Fibroblast of gingiva (primary cell): ENCODE results near the gene PRR29.
"Not testable (repeated sequence)": the region's sequence is repeated elsewhere in the genome, so short reads cannot be mapped to it uniquely, and the experiment has no call there.

Experiments
- DNase-seq: peaks from one replicate; pipeline ENCODE4 v3.0.0-alpha.2; 2011; ENCODE audit warnings: low read depth

Gene PRR29

DNA sequence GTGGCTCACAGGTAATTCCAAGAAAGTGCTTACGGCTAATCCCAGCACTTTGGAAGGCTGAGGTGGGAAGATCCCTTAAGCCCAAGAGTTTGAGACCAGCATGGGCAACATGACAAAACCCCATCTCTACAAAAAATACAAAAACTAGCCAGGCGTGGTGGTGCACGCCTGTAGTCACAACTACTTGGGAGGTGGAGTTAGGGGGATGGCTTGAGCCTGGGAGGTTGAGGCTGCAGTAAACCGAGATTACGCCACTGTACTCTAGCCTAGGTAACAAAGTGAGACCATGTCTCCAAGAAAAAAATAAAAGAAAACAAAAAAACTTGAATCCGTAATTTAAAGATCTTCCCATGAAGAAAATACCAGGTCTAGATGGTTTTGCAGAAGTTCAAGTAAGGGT, 17.3 kb downstream of the PRR29 start:
- DNase-seq = no peak

- DNase-seq = no peak
These were observed 18.2 kb downstream of the PRR29 start for GRCh38 chr17:64016231-64016784.

DNA sequence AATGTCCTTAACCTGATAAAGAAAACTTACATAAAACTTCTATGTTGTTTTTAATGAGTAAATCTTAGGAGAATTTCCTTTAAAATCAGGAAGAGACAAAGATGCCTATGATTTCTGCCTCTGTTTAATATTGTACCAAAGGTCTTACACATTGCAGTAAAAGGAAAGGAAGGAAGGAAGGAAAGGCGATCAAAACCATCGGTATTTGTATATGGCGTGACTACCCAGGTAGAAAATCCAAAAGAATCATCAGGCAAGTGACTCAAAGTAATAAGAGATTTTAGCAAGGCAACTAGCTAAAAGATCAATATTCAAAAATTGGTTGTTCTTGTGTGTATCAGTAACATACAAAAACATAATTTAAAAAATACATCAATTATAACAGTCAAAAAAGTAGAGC, 18.8 kb downstream of the PRR29 start:
- no peak for DNase-seq

DNA sequence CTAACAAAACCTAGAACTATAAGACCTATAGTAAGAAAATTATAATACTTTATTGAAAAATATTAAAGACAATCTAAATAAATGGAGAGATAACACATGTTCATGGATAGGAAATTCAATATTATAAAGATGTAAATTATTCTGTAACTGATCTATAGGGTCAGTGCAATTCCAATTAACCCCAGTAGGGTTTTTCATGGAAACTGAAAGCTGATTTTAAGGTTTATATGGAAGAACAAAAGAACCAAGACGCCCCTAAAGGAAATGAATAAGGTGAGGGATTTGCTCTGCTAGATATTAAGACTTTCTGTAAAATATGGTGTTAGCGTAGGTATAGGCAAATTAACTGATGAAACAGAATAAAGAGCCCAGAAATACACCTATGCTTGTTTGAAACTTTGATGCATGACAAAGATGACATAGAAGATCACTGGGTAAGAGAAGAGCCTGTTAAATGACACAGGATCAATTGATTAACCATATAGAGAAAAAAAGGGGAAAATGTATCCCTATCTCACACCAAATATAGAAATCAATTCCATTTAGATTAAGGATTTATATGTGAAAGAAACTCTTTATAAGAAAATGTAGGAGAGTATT, 19.3 kb downstream of the PRR29 start:
- DNase-seq = no peak

DNA sequence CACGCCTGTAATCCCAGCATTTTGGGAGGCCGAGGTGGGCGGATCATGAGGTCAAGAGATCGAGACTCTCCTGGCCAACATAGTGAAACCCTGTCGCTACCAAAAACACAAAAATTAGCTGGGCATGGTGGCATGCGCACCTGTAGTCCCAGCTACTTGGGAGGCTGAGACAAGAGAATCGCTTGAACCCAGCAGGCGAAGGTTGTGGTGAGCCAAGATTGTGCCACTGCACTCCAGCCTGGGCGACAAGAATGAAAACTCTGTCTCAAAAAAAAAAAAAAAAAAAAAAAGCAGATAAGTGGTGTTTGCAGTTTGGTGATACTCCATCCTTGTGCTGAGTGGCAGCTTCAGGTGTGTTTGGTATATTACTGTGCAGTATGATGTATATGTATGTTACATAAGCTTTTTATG, 21.4 kb downstream of the PRR29 start:
- DNase-seq = not testable (repeated sequence)

GRCh38 chr17:64020056-64020766, 22.1 kb downstream of the PRR29 start, which contains the start of gene ICAM2:
Gene ICAM2 (minus strand): TSS chr17:64020633. CDS start chr17:64006691, 13,942 bp downstream.
- DNase-seq = no peak

DNA sequence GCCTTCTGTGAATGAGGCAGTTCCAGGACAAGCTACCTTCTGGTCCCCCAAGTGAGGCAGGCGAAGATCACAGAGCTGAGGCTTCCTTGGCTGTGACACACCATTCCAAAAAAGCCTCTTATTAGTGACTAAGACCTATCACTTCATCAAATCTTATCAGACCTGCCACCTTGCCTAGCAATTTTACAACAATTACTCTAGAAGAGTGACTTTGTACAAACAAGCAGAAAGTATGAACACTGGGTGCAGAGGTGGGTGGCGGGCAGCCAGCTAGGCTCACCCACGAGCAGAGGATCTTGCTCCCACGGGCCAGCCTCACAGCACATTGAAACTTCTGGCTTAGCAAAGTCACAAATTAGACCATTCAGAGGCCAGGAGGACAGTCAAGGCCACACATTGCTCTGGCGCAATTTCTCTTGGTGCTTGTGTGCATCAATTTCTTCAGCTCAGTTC, 24.5 kb downstream of the PRR29 start:
- DNase-seq = no peak

DNA sequence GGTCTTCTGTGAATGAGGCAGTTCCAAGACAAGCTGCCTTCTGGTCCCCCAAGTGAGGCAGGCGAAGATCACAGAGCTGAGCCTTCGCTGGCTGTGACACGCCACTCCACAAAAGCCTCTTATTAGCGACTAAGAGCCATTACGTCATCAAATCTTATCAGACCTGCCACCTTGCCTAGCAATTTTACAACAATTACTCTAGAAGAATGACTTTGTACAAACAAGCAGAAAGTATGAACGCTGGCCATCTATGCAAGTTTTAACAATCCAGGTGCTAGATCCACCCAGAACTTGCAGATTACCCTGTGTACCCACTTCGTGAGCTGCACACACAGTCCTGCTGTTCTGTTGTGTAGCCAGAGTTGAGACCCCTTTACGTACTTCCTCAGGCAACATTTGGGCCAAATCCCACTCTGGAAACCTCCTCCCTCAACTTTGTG, 26.1 kb downstream of the PRR29 start:
- DNase-seq = no peak

GRCh38 chr17:64024781-64025731, 26.9 kb downstream of the PRR29 start:
- peak; percentile 17 for DNase-seq

DNA sequence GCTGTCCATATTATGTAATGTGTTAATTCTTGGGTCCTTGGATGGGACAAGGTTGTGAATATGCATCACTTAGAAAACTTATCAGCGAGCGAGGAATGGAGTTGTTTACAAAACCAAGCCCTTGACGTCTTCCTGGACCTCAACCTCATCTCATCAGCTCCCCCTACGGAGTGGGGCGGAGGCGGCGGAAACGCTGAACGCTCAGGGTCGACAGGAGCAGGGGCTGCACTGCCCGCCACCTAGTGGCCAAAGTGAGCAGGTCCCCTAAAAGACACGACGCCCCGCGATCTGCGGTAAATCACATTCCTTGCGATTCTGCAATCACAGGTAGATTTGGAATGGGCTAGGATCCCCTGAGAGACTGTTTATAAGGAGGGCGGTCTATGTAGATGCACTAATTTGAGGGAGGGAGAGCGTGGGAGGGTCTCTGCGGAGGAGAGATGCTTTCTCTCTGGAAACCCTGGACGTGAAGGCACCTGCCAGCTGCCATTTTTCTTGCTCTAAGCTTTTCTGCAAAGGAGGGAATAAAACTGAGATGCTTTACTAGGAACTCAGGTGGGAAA, 27.7 kb downstream of the PRR29 start:
- DNase-seq = peak; percentile 50

DNA sequence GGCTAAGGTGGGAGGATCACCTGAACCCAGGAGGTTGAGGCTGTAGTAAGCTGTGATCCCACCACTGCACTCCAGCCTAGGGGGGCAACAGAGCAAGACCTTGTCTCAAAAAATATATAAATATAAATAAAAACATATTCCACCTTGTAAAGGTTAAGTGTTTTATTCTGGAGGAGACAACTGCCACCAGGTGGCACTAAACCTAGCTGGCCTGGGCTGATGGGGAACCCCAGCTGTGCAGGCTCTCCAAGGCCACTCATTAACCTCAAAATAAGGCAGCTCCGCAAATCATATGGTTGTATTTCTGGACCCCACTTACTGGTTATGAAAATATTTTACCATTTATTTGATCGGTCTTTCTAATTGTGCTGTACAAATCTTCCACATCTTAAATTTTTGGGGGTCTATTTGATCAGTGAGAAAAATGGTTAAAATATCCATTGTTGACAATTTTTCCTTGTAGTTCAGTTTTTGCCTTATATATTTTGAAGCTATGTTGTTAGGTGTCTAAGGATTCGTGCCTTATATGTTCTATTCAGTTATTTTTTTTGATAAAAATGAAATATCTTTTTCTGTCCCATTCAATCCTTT, 30.8 kb downstream of the PRR29 start:
- DNase-seq = peak; percentile 53

- no peak for DNase-seq
These were observed 33.9 kb downstream of the PRR29 start for GRCh38 chr17:64032081-64032480.

- no peak for DNase-seq
These were observed 38.2 kb downstream of the PRR29 start for GRCh38 chr17:64036198-64036922.

DNA sequence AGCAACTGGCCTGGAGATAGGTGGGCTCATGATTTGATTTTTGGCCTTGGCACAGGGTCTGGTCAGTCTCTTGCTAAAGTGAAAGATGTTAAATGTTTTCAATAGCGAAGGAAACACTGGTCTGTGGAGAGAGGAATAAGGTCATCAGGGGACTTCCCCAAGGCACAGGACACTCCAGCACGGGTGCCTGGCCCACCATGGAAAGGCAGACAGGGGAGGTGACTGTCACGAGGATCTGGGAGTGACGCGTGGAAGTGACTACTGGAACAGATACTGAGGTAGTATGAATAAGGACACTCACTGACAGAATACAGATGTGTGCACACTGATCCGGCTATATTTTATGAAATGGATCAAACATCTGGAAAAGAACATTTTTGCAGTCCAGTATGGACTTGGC, 39.0 kb downstream of the PRR29 start:
- no peak for DNase-seq

GRCh38 chr17:64037802-64038201, 39.7 kb downstream of the PRR29 start:
- no peak for DNase-seq

GRCh38 chr17:64038331-64039105, 40.4 kb downstream of the PRR29 start:
- DNase-seq = no peak

- DNase-seq = no peak
These were observed 40.9 kb downstream of the PRR29 start for GRCh38 chr17:64039106-64039400.

DNA sequence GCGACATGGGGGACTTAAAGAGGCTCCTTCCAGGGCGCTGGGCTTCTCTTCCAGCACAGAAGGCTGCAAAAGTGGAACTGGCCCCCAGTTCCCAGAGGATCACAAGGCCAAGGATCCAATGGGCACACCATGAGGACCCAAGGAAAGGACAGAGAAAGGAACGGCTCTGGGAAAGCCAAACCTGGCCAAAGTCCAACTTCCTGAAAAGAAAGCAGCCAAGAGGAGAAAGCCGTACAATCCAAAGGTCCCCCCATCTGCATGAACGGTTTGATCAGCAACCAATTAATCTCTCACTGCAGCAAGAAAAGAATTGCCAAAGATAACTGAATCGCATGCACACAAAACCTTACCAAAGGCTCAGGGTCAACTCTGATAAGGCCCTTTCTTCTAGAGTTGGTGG, 42.1 kb downstream of the PRR29 start:
- no peak for DNase-seq

DNA sequence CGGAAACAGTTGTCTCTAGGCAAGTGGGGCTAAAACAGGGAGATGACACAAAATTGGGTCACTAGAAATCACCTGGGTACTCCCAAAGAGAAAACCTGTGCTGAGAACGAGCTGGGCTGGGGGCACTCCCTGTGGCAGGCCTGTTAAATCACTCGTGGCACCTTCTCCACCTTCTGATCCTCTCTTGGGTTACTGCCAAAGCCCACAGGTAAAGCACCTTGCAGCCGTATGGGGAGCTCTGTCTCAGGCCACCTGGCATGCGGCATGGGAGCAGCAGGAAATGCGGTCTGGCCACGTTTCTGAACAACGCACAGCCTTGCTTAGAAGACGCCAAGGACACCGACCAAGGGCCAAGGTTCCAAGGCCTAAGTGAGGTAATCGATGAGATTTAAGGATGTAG, 43.8 kb downstream of the PRR29 start:
- DNase-seq = no peak
